HEK293 (cell line): ENCODE data around the gene RPS27.
"Not testable (repeated sequence)": the region's sequence is repeated elsewhere in the genome, so short reads cannot be mapped to it uniquely, and the experiment has no call there.

Experiments used
- CTCF ChIA-PET: fragments of 350-600 bp; formaldehyde crosslinking; extraction: SDS; loops from one replicate; lab custom pipeline; 2021; ENCODE audit warnings: antibody characterized with exemption; lab: Yijun Ruan, JAX
- POLR2A ChIA-PET: fragments of 300-600 bp; formaldehyde crosslinking; extraction: SDS; loops from one replicate; lab custom pipeline; 2020; ENCODE audit warnings: antibody characterized with exemption, inconsistent platforms; lab: Yijun Ruan, JAX
- H3K27ac ChIP-seq: fragments of 200-500 bp; sonication (Bioruptor generic); 2 replicates; pipeline ENCODE4 v1.5.1; 2014; ENCODE audit warnings: low read depth, low read length, control low read depth, inconsistent platforms; ENCODE audit errors: extremely low read depth
- H3K36me3 ChIP-seq, 2 experiments: fragments of 200-500 bp in 1 of 2; sonication (Bioruptor generic) in 1 of 2; 1 replicate in 1 of 2; 2 replicates in 1 of 2; pipeline ENCODE4 v1.5.1; 2014 to 2017; ENCODE audit warnings: inconsistent platforms in 2 of 2, low read length in 2 of 2; ENCODE audit not compliant: control insufficient read depth in 2 of 2, insufficient read depth in 1 of 2
- H3K4me1 ChIP-seq: fragments of 200-500 bp; sonication (Bioruptor generic); 2 replicates; pipeline ENCODE4 v1.5.1; 2014; ENCODE audit warnings: mild to moderate bottlenecking, low read length, inconsistent platforms; ENCODE audit not compliant: control insufficient read depth, insufficient read depth
- H3K4me3 ChIP-seq: 2 replicates; pipeline ENCODE4 v1.5.1; 2011; ENCODE audit warnings: low read depth, mild to moderate bottlenecking, control low read depth, low read length, moderate library complexity
- H3K9me3 ChIP-seq: fragments of 200-500 bp; sonication (Bioruptor generic); 2 replicates; pipeline ENCODE4 v1.5.1; 2014; ENCODE audit warnings: low read depth, low read length, inconsistent platforms; ENCODE audit not compliant: control insufficient read depth, insufficient read depth
- KLF1 ChIP-seq: fragments of 450-650 bp; formaldehyde crosslinking; IDR thresholded peaks from 2 replicates; pipeline ENCODE4 v1.5.1; 2016; ENCODE audit warnings: missing biosample characterization, missing genetic modification characterization
- PRDM1 ChIP-seq: fragments of 450-650 bp; formaldehyde crosslinking; IDR thresholded peaks from 2 replicates; pipeline ENCODE4; 2016; ENCODE audit warnings: missing biosample characterization, missing genetic modification characterization
- REST ChIP-seq: fragments of 450-650 bp; formaldehyde crosslinking; IDR thresholded peaks from 2 replicates; pipeline ENCODE4 v1.5.1; 2016; ENCODE audit warnings: missing biosample characterization, missing genetic modification characterization
- ZNF2 ChIP-seq: fragments of 450-650 bp; formaldehyde crosslinking; IDR thresholded peaks from 2 replicates; pipeline ENCODE4 v1.5.1; 2016; ENCODE audit warnings: missing biosample characterization, missing genetic modification characterization
- ZNF335 ChIP-seq: fragments of 450-650 bp; formaldehyde crosslinking; conservative IDR thresholded peaks from 2 replicates; pipeline ENCODE4 v1.5.1; 2016; ENCODE audit warnings: missing biosample characterization, missing genetic modification characterization
- ZNF398 ChIP-seq: fragments of 450-650 bp; formaldehyde crosslinking; IDR thresholded peaks from 2 replicates; pipeline ENCODE4 v1.5.1; 2017; ENCODE audit warnings: missing biosample characterization, missing genetic modification characterization
- ZNF600 ChIP-seq: fragments of 450-650 bp; formaldehyde crosslinking; IDR thresholded peaks from 2 replicates; pipeline ENCODE4 v1.5.1; 2016; ENCODE audit warnings: missing biosample characterization, missing genetic modification characterization

RPS27 gene

GRCh38 chr1:153978274-153978909, 12.2 kb upstream of the RPS27 start:
- Histone ChIP-seq H3K4me3 (peak overlapping the region; percentile 90), H3K4me1 (no peaks in the 10 kb centered on the region), H3K36me3 (peaks cover 13 to 55% of the 10 kb centered on the region in 2 experiments), H3K9me3 (no peaks in the 10 kb centered on the region), H3K27ac (peak overlapping the region; percentile 88)
- TF ChIP-seq ZNF600 (peak; percentile 41; the same call in 1 of the 2 replicates), KLF1 (tag by site-specific recombination) (no peak), REST (0 out of 2 replicates have a peak, but pooled peaks have one; percentile 12), ZNF335 (tag by site-specific recombination) (peak; percentile 60)
- POLR2A ChIA-PET = interaction anchor here (0.9 to 5.3 kb wide), 17 partner anchors 10 to 351 kb away, joined by 3 to 137 read pairs (median 6); partner anchors contain the start of genes CREB3L4, CRTC2, DENND4B and GATAD2B
- CTCF ChIA-PET = interaction anchor here (0.6 to 3.8 kb wide), 12 partner anchors 8 to 344 kb away, joined by 3 to 29 read pairs (median 4); partner anchors contain the start of genes CREB3L4, DENND4B and RAB13

GRCh38 chr1:153979091-153979490, 11.5 kb upstream of the RPS27 start:
- H3K4me3 ChIP-seq, H3K27ac ChIP-seq, H3K4me1 ChIP-seq, H3K9me3 ChIP-seq: not testable (repeated sequence)
- peak; percentile 28; the same call in 1 of the 2 replicates for TF ChIP-seq ZNF2 (tag by site-specific recombination)
- H3K36me3 ChIP-seq = peaks cover 17 to 53% of the 10 kb centered on the region in 2 experiments
- POLR2A ChIA-PET = interaction anchor here (1.0 to 5.3 kb wide), 5 partner anchors 9 to 56 kb away, joined by 3 to 137 read pairs (median 58); partner anchors contain the start of genes CREB3L4, CRTC2, GATAD2B and RAB13
- CTCF ChIA-PET = interaction anchor here (0.6 to 3.8 kb wide), 8 partner anchors 7 to 344 kb away, joined by 3 to 29 read pairs (median 4); partner anchors contain the start of genes CREB3L4, DENND4B and RAB13

- H3K36me3 ChIP-seq = peaks cover 7 to 35% of the 10 kb centered on the region in 2 experiments
- H3K4me1 ChIP-seq, H3K27ac ChIP-seq: not testable (repeated sequence)
- POLR2A ChIA-PET = interaction anchor here (0.6 to 2.1 kb wide), 3 partner anchors 9 to 195 kb away, joined by 3 to 9 read pairs (median 3); partner anchors contain the start of genes RPS27 and SLC39A1
- peak; percentile 81 for TF ChIP-seq PRDM1 (tag by site-specific recombination)
- TF ChIP-seq, all 188 proteins: peak for 1; not testable (repeated sequence) for 187
- H3K4me3 ChIP-seq, H3K9me3 ChIP-seq, CTCF ChIA-PET: not testable (repeated sequence)
Observed at GRCh38 chr1:153981735-153982134, 8.8 kb upstream of the RPS27 start.

- no peaks in the 10 kb centered on the region for H3K9me3 ChIP-seq
- H3K27ac ChIP-seq = no peak overlapping the region
- H3K36me3 ChIP-seq = peaks cover 7 to 35% of the 10 kb centered on the region in 2 experiments
- ChIA-PET POLR2A (interaction anchor here (0.5 to 3.1 kb wide), 4 partner anchors 17 to 192 kb away, joined by 3 to 31 read pairs (median 5); partner anchors contain the start of genes CREB3L4 and CRTC2), CTCF (interaction anchor here (0.6 to 4.3 kb wide), 5 partner anchors 37 to 1209 kb away, joined by 3 to 46 read pairs (median 4); partner anchors contain the start of gene DENND4B)
- H3K4me1 ChIP-seq = peaks cover 8% of the 10 kb centered on the region; the same call in 1 of the 2 replicates
- H3K4me3 ChIP-seq = no peak overlapping the region
- no peak for TF ChIP-seq ZNF398 (tag by site-specific recombination)
- peak; percentile 55 for TF ChIP-seq ZNF600
Observed at GRCh38 chr1:153984123-153984894, 6.3 kb upstream of the RPS27 start.
